GM23338 (cell line): ENCODE measurements around the gene TMPRSS11F. TPM values are rescaled to one million over a fixed set of nuclear protein-coding genes. Genes with fewer than 3 reads are reported as not detected.

Experiments
- ZNF114 ChIP-seq: fragments of 250-450 bp; sonication (Bioruptor Pico); IDR thresholded peaks from 2 replicates; pipeline ENCODE4 v1.5.0; 2020; ENCODE audit warnings: mild to moderate bottlenecking, moderate library complexity
- ZNF331 ChIP-seq: fragments of 250-450 bp; sonication (Bioruptor Pico); IDR thresholded peaks from 2 replicates; pipeline ENCODE4 v1.5.0; 2020; ENCODE audit warnings: low read depth, mild to moderate bottlenecking, moderate library complexity
- ZNF462 ChIP-seq: fragments of 250-450 bp; sonication (Bioruptor Pico); IDR thresholded peaks from 2 replicates; pipeline ENCODE4 v1.5.0; 2020; ENCODE audit warnings: mild to moderate bottlenecking, moderate library complexity
- polyA plus RNA-seq: library from polyadenylated mRNA; unstranded; fragments of >200 nt; fragmentation: Nextera tagmentation; extraction: Ambion mirVana; gene quantifications from 2 replicates; pipeline ENCODE4 v1.2.1, GENCODE V29; 2016
- small RNA-seq: library from RNA; depleted of rRNA; stranded (forward); fragments of <200 nt; gene quantifications from one replicate; pipeline ENCODE3, GENCODE V24; 2014; ENCODE audit warnings: low replicate concordance
- total RNA-seq: library from RNA; depleted of rRNA; stranded (reverse); fragments of >200 nt; shearing (Covaris generic); gene quantifications from 2 replicates; pipeline ENCODE4 v1.2.3, GENCODE V29; 2014; rRNA removed

Gene TMPRSS11F
- total and polyA plus RNA-seq, 2 experiments from 2014 or later = not detected

- no peak for TF ChIP-seq ZNF462 (CRISPR knock-in tag)
- no peak for TF ChIP-seq ZNF114 (CRISPR knock-in tag)
- TF ChIP-seq ZNF331 (CRISPR knock-in tag) = no peak
Observed at GRCh38 chr4:68011684-68012083, 118.0 kb downstream of the TMPRSS11F start (continued).

Small RNA genes within 50 kb of the gene (small RNA-seq; reads per million reads assigned to genes)
- not detected for gene RNU6-95P

Other genes with a start within 250 kb of the TMPRSS11F start
- not detected in 2 replicates for gene TMPRSS11D, start 245.9 kb downstream of the TMPRSS11F start, total RNA-seq
- gene TMPRSS11D, start 245.9 kb downstream of the TMPRSS11F start, polyA plus RNA-seq = not detected in 2 replicates
- gene TMPRSS11A, start 166.4 kb downstream of the TMPRSS11F start, total RNA-seq = not detected in 2 replicates
- gene TMPRSS11A, start 166.4 kb downstream of the TMPRSS11F start, polyA plus RNA-seq = 0.16 TPM in 1 of 2 replicates, not detected in the other
- gene TMPRSS11B, start 115.8 kb upstream of the TMPRSS11F start, total RNA-seq = not detected in 2 replicates
- not detected in 2 replicates for gene TMPRSS11B, start 115.8 kb upstream of the TMPRSS11F start, polyA plus RNA-seq
- gene YTHDC1, start 220.2 kb upstream of the TMPRSS11F start, total RNA-seq = 67.6 and 72.3 TPM in 2 replicates
- gene YTHDC1, start 220.2 kb upstream of the TMPRSS11F start, polyA plus RNA-seq = 135 and 144 TPM in 2 replicates